ENCODE results near the gene TRIM4.

Gene TRIM4

DNA sequence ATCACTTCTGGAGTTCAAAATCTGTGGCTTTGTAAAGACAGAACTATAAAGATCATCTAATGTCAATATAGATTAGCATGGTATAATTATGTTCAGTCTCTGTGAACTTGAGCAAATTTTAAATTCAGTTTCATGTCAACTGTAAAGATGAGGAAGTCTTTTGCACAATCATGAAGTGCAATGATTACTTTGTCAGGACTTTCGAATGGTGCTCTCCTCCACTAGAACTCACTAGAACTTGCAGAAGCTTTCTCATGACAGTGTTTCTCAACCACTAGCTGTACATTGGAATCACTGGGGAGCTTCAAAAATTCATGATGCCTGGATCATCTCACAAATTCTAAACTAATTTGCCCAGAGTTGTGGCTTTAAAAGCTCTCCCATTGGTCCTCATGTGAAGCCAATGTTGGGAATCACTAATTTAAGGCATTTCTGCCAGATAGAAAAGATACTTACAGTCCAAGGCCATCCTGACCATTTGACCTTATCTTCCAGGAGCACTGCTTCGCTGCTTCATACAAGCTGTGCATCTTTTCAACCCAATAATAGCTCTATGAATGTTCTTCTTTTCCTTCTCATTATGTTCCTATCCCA, 55.4 kb downstream of the TRIM4 start:
- H3K36me3 ChIP-seq (ENCODE audit: control insufficient read depth, insufficient read depth, low read length) = no peaks in the 10 kb centered on the region
- no peaks in the 10 kb centered on the region for H3K27me3 ChIP-seq (ENCODE audit: control insufficient read depth, insufficient read depth, low read length)
- no peak overlapping the region for H3K27ac ChIP-seq (ENCODE audit: low read depth, low read length)
- no peak overlapping the region for H3K9ac ChIP-seq (ENCODE audit: low read length)
- H3K4me1 ChIP-seq (ENCODE audit: control insufficient read depth, insufficient read depth, low read length) = no peaks in the 10 kb centered on the region
- no peak overlapping the region for H3K4me3 ChIP-seq (ENCODE audit: low read length)

DNA sequence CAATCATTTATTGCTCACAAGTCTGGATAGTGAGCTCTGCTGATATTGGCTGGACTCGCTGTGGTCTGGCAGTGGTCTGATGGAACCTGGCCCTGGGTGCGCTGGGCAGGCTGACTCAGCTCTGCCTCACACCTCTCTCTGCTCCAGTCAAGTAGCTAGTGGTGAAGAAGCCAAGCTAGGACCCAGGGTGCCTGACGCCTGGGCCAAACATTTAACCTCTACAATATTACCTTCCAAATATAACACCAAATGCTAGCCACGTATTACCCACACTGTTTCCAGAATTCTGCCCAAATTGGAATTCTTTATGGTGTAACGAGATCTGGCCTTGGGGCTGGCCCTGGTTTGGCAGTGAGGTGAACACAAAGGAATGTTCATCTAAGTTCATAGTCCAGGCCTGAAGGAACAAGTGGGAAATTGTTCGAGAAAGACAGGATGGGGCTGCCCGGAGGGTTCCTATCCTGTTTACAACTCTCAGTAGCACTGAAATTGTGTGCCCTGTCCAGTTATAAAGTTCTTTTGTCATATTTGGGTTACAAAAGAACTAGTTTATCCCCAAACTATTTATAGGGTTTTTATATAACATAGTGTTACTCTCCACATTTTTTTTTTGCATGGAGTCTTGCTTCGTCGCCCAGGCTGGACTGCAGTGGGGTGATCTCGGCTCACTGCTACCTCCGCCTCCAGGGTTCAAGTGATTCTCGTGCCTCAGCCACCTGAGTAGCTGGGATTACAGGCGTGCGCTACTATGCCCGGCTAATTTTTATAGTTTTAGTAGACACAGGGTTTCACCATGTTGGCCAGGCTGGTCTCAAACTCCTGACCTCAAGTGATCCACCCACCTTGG, 58.8 kb downstream of the TRIM4 start:
- no peak overlapping the region for H3K4me3 ChIP-seq (ENCODE audit: low read length)
- H3K9ac ChIP-seq (ENCODE audit: low read length) = no peak overlapping the region
- no peaks in the 10 kb centered on the region for H3K27me3 ChIP-seq (ENCODE audit: control insufficient read depth, insufficient read depth, low read length)
- no peaks in the 10 kb centered on the region for H3K36me3 ChIP-seq (ENCODE audit: control insufficient read depth, insufficient read depth, low read length)
- H3K4me1 ChIP-seq (ENCODE audit: control insufficient read depth, insufficient read depth, low read length) = no peaks in the 10 kb centered on the region
- H3K27ac ChIP-seq (ENCODE audit: low read depth, low read length) = peak overlapping the region; percentile 26

DNA sequence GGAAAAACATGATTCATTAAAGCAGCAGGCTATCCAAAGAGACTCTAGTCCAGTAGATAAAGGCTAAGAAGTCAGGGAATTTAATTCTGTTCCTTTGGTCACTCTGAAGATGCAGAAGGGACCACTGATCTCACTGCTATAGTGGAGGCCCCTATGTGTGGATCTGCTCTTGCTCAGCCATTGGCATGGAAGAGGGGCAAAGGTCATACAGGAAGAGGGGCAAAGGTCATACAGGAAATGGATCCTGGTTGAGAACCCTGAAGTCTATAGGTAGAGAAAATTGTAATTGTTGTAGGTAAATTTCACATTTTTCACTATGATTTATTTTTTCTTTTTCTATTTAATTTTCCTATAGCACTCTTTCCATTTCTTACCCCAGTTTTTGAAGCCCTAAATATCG, 64.1 kb downstream of the TRIM4 start:
- no peak overlapping the region for H3K9ac ChIP-seq (ENCODE audit: low read length)
- no peaks in the 10 kb centered on the region for H3K4me1 ChIP-seq (ENCODE audit: control insufficient read depth, insufficient read depth, low read length)
- H3K27ac ChIP-seq (ENCODE audit: low read depth, low read length) = no peak overlapping the region
- no peaks in the 10 kb centered on the region for H3K36me3 ChIP-seq (ENCODE audit: control insufficient read depth, insufficient read depth, low read length)
- H3K4me3 ChIP-seq (ENCODE audit: low read length) = no peak overlapping the region
- no peaks in the 10 kb centered on the region for H3K27me3 ChIP-seq (ENCODE audit: control insufficient read depth, insufficient read depth, low read length)

DNA sequence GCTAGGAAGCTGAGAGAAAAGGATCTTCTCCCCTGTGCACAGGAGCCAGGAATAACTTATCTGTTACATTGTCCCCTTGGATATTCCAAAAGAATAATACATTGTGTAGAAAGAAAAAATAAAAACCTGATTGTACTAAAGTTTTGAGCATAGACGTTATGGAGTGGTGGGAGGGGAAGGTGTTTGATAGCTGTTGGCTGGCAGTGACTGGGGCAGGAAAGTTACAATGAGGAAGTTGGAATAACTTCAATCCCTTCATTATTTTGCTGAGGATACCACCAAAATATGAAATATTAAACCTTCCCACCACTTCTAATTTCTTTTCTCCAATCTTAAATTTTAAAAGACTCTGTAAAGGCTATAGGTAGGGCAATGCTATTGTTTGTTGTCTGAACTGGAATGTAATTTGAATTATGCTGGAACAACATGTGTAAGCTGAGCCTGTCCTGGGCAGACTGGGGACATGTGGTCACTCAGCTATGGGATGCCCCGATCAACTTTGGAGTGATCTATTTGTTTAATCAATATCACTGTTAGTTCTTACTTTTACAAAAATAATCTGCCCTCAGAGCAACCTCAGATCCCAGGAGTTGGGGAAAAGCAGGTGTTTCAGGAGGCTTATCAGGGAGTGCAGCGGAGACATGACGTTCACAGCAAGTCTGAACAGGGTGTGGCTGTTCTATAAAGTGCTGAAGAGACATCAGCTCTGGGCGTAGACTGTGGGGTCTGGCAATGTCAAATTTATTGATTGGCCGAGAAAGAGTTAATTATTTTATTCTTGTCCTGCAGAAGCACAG, 70.7 kb downstream of the TRIM4 start:
- H3K36me3 ChIP-seq (ENCODE audit: control insufficient read depth, insufficient read depth, low read length) = no peaks in the 10 kb centered on the region
- no peaks in the 10 kb centered on the region for H3K27me3 ChIP-seq (ENCODE audit: control insufficient read depth, insufficient read depth, low read length)
- no peak overlapping the region for H3K9ac ChIP-seq (ENCODE audit: low read length)
- no peak overlapping the region for H3K4me3 ChIP-seq (ENCODE audit: low read length)
- no peaks in the 10 kb centered on the region for H3K4me1 ChIP-seq (ENCODE audit: control insufficient read depth, insufficient read depth, low read length)
- H3K27ac ChIP-seq (ENCODE audit: low read depth, low read length) = no peak overlapping the region

DNA sequence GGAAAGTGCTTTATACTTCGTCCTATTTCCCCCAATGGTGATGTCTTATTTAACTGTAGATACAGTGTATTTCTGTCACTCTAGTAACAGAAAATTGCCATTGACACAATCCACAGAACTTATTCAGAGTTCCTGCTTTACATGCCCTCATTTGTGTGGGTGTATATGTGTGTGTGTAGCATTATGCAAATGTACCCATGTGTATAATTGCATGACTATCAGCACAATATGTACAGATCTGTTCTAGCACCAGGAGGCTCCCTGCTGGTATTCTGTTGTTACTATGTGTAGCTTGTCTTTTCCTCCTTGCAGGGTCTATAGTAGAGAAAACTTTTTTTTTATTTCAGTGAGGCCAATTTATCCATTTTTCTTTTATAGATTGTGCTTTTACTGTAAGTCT, 75.0 kb downstream of the TRIM4 start:
- Histone ChIP-seq H3K36me3 (ENCODE audit: control insufficient read depth, insufficient read depth, low read length) (no peaks in the 10 kb centered on the region), H3K4me3 (ENCODE audit: low read length) (no peak overlapping the region)

DNA sequence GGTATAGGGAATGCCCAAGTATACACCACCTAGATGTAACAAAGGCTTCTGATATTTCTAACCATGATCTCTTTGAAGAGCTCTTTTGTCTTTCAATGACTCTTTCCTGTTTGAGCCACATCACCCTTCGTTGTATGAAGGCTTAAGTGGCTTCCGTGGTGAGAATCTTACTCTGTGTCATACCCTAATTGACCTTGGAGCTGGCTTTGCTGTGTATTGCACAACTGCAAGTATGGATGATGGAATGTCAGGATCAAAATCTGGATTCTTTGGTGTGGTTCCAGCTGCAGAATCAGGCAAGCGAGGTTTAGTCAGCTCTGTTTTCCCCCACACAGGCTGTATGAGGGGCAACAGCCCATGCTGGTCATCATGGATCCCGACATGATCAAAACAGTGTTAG, 75.5 kb downstream of the TRIM4 start:
- H3K4me1 ChIP-seq (ENCODE audit: control insufficient read depth, insufficient read depth, low read length) = no peaks in the 10 kb centered on the region
- no peak overlapping the region for H3K9ac ChIP-seq (ENCODE audit: low read length)
- no peaks in the 10 kb centered on the region for H3K27me3 ChIP-seq (ENCODE audit: control insufficient read depth, insufficient read depth, low read length)
- no peak overlapping the region for H3K27ac ChIP-seq (ENCODE audit: low read depth, low read length)
- no peaks in the 10 kb centered on the region for H3K36me3 ChIP-seq (ENCODE audit: control insufficient read depth, insufficient read depth, low read length)
- H3K4me3 ChIP-seq (ENCODE audit: low read length) = no peak overlapping the region

More for the DNA sequence above, 75.0 kb downstream of the TRIM4 start:
- Histone ChIP-seq H3K27ac (ENCODE audit: low read depth, low read length) (no peak overlapping the region), H3K9ac (ENCODE audit: low read length) (no peak overlapping the region), H3K4me1 (ENCODE audit: control insufficient read depth, insufficient read depth, low read length) (no peaks in the 10 kb centered on the region), H3K27me3 (ENCODE audit: control insufficient read depth, insufficient read depth, low read length) (no peaks in the 10 kb centered on the region)

DNA sequence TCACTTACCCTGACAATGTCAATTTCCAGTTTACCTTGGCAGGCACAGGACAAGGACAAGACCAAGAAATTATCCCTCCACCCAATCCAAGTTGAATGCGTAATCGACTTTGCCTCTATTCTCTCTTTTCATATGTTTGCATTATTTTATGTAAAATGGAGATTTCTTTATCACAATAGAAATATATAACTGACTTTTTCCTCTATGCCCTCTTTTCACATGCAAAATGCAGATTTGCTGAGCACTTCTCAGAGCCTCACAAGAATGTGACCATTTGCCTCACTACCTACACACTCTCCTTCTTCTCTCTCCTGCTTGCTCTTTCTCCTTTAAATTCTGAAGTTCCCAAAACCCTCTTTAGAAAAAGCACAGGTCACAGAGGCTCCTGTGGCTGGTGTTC, 76.4 kb downstream of the TRIM4 start:
- no peaks in the 10 kb centered on the region for H3K4me1 ChIP-seq (ENCODE audit: control insufficient read depth, insufficient read depth, low read length)

More for the DNA sequence above, 76.4 kb downstream of the TRIM4 start:
- no peak overlapping the region for H3K9ac ChIP-seq (ENCODE audit: low read length)
- no peaks in the 10 kb centered on the region for H3K36me3 ChIP-seq (ENCODE audit: control insufficient read depth, insufficient read depth, low read length)
- H3K27ac ChIP-seq (ENCODE audit: low read depth, low read length) = no peak overlapping the region
- no peaks in the 10 kb centered on the region for H3K27me3 ChIP-seq (ENCODE audit: control insufficient read depth, insufficient read depth, low read length)
- H3K4me3 ChIP-seq (ENCODE audit: low read length) = no peak overlapping the region

Data from rectal smooth muscle tissue (tissue), 1 donor.